GM19452 (cell line): Measurements from ENCODE around the gene FAM186B.
"Not testable (repeated sequence)": the region's sequence is repeated elsewhere in the genome, so short reads cannot be mapped to it uniquely, and the experiment has no call there.

Experiments
- ATAC-seq: cut with Tn5 transposase; IDR thresholded peaks from one replicate; pipeline ENCODE4 v1.9.1; 2021; ENCODE audit not compliant: unreplicated experiment

Gene FAM186B

GRCh38 chr12:49635036-49635435 lies 29.6 kb upstream of the FAM186B start:
- ATAC-seq = no peak

GRCh38 chr12:49633703-49634345 lies 28.4 kb upstream of the FAM186B start:
- no peak for ATAC-seq

GRCh38 chr12:49632986-49633702 lies 27.7 kb upstream of the FAM186B start:
- no peak for ATAC-seq

GRCh38 chr12:49632401-49632800 lies 27.0 kb upstream of the FAM186B start:
- no peak for ATAC-seq

GRCh38 chr12:49631336-49631907 lies 26.0 kb upstream of the FAM186B start:
- ATAC-seq = no peak

GRCh38 chr12:49627752-49628360 lies 22.4 kb upstream of the FAM186B start:
- ATAC-seq = no peak

GRCh38 chr12:49626836-49627235 lies 21.4 kb upstream of the FAM186B start:
- no peak for ATAC-seq

- ATAC-seq = no peak
Observed at GRCh38 chr12:49626169-49626835, 20.9 kb upstream of the FAM186B start.

GRCh38 chr12:49624921-49625577 lies 19.6 kb upstream of the FAM186B start:
- ATAC-seq = no peak

- peak; percentile 77 for ATAC-seq
Observed at GRCh38 chr12:49623142-49623904, 17.9 kb upstream of the FAM186B start, which contains the start of gene PRPF40B. Gene PRPF40B, plus strand, starts transcription at chr12:49623561. Its CDS starts 30 bp downstream, at chr12:49623591.

- ATAC-seq = peak; percentile 36
Observed at GRCh38 chr12:49622501-49623141, 17.2 kb upstream of the FAM186B start.

- no peak for ATAC-seq
Observed at GRCh38 chr12:49621651-49622500, 16.4 kb upstream of the FAM186B start.

GRCh38 chr12:49619286-49619685 lies 13.8 kb upstream of the FAM186B start:
- ATAC-seq = no peak

- ATAC-seq = no peak
Observed at GRCh38 chr12:49618576-49618975, 13.1 kb upstream of the FAM186B start.

- ATAC-seq = no peak
Observed at GRCh38 chr12:49616533-49617219, 11.2 kb upstream of the FAM186B start.

- no peak for ATAC-seq
Observed at GRCh38 chr12:49615725-49616124, 10.3 kb upstream of the FAM186B start.

GRCh38 chr12:49612210-49612609 lies 6.8 kb upstream of the FAM186B start:
- no peak for ATAC-seq

- ATAC-seq = not testable (repeated sequence)
Observed at GRCh38 chr12:49610785-49611184, 5.3 kb upstream of the FAM186B start.
